Stimulated activated CD4-positive, alpha-beta T cell treated with anti-CD3 and anti-CD28 coated beads, Interleukin-15, amount 100 ng/mL, for 1 hour (primary cell): Measurements from ENCODE around the gene ZDHHC6.
"Not testable (repeated sequence)": the region's sequence is repeated elsewhere in the genome, so short reads cannot be mapped to it uniquely, and the experiment has no call there.

ENCODE experiments used
- DNase-seq, 2 donors: peaks; one replicate each; pipeline ENCODE4 v3.0.0-alpha.2; 2020; ENCODE audit warnings: low read depth in 1 of 2, low spot score in 1 of 2

ZDHHC6 gene

GRCh38 chr10:112446855-112447619 is at the start of gene ZDHHC6, which contains the start of gene VTI1A:
ZDHHC6 (minus strand) TSS chr10:112446914; CDS start chr10:112445436, 1,478 bp downstream.
VTI1A (plus strand) TSS chr10:112447215; CDS start chr10:112447374, 159 bp downstream.
- peak; percentile 66 to 74 for DNase-seq

- no peak for DNase-seq
These were observed 46.0 kb upstream of the ZDHHC6 start for GRCh38 chr10:112492736-112493135.

GRCh38 chr10:112491144-112491543 is 44.4 kb upstream of the ZDHHC6 start:
- DNase-seq, result no peak

GRCh38 chr10:112490545-112490944 is 43.8 kb upstream of the ZDHHC6 start:
- no peak for DNase-seq

- DNase-seq, result no peak
These were observed 41.2 kb upstream of the ZDHHC6 start for GRCh38 chr10:112487964-112488363.

GRCh38 chr10:112484399-112484798 is 37.7 kb upstream of the ZDHHC6 start:
- no peak for DNase-seq

GRCh38 chr10:112481602-112482001 is 34.9 kb upstream of the ZDHHC6 start:
- no peak for DNase-seq

GRCh38 chr10:112475575-112476218 is 29.0 kb upstream of the ZDHHC6 start:
- no peak for DNase-seq

GRCh38 chr10:112471878-112472487 is 25.3 kb upstream of the ZDHHC6 start:
- no peak for DNase-seq

- no peak for DNase-seq
These were observed 20.9 kb upstream of the ZDHHC6 start for GRCh38 chr10:112467541-112468075.

GRCh38 chr10:112466802-112467201 is 20.1 kb upstream of the ZDHHC6 start:
- no peak for DNase-seq

- DNase-seq, result no peak
These were observed 18.7 kb upstream of the ZDHHC6 start for GRCh38 chr10:112465299-112465883.

GRCh38 chr10:112464074-112464473 is 17.4 kb upstream of the ZDHHC6 start:
- DNase-seq, result not testable (repeated sequence)

GRCh38 chr10:112461029-112461887 is 14.5 kb upstream of the ZDHHC6 start:
- no peak for DNase-seq

- no peak for DNase-seq
These were observed 13.7 kb upstream of the ZDHHC6 start for GRCh38 chr10:112460366-112460765.

GRCh38 chr10:112456533-112456932 is 9.8 kb upstream of the ZDHHC6 start:
- DNase-seq, result no peak

- no peak for DNase-seq
These were observed 8.4 kb upstream of the ZDHHC6 start for GRCh38 chr10:112454910-112455779.

GRCh38 chr10:112448888-112449287 is 2.2 kb upstream of the ZDHHC6 start:
- no peak for DNase-seq

GRCh38 chr10:112447620-112447928 is 860 bp upstream of the ZDHHC6 start:
- no peak for DNase-seq
